H1 (cell line): ENCODE data around the gene GAPDHS. TPM values are rescaled to one million over a fixed set of nuclear protein-coding genes. Genes with fewer than 3 reads are reported as not detected.

Experiments used
- ATF2 ChIP-seq: IDR thresholded peaks from 2 replicates; pipeline ENCODE4 v1.6.1; 2012; ENCODE audit warnings: low read length, inconsistent platforms
- CHD1 ChIP-seq: IDR thresholded peaks from 2 replicates; pipeline ENCODE4 v1.6.1; 2012; ENCODE audit warnings: low read depth, low read length, improper control_type of control experiment
- JUN ChIP-seq: IDR thresholded peaks from 2 replicates; pipeline ENCODE4 v1.6.1; 2011; ENCODE audit warnings: low read depth, mild to moderate bottlenecking, improper control_type of control experiment, low read length
- KDM1A ChIP-seq: fragments of 200-600, 300-600 bp; sonication (generic); IDR thresholded peaks from 2 replicates; pipeline ENCODE4 v1.7.1; 2016; ENCODE audit warnings: mild to moderate bottlenecking, low read length, borderline replicate concordance
- RBBP5 ChIP-seq: IDR thresholded peaks from 2 replicates; pipeline ENCODE4 v1.7.1; 2012; ENCODE audit warnings: low read depth, mild to moderate bottlenecking, inconsistent platforms, low read length, moderate library complexity, borderline replicate concordance
- SIN3A ChIP-seq, 2 experiments: IDR thresholded peaks in 1 of 2; conservative IDR thresholded peaks in 1 of 2; 2 replicates each; pipeline ENCODE4 v1.6.1; 2011 to 2012; ENCODE audit warnings: low read length in 2 of 2, improper control_type of control experiment in 1 of 2, low read depth in 1 of 2, mild to moderate bottlenecking in 1 of 2
- SIX5 ChIP-seq: IDR thresholded peaks from 2 replicates; pipeline ENCODE4 v1.6.1; 2011; ENCODE audit warnings: mild to moderate bottlenecking, low read depth, low read length
- polyA plus RNA-seq, 7 experiments: library from polyadenylated mRNA; depleted of rRNA in 3 of 7; stranded (reverse) in 5 of 7; unstranded in 2 of 7; fragments of >200 nt in 5 of 7; fragments of 200-250 nt in 2 of 7; gene quantifications; 1 replicate in 5 of 7; 2 replicates in 1 of 7; 4 replicates in 1 of 7; pipeline versions ENCODE4 v1.2.1 to v1.2.3, GENCODE V29; 2011 to 2013; ENCODE audit warnings: missing spikeins in 2 of 7, mixed read lengths in 2 of 7
- total RNA-seq: library from RNA; stranded (reverse); fragmentation: NEBNext Ultra II Directional; extraction: Animal tissue kit (Norgen Biotek cat#: 25700); gene quantifications from 2 replicates; pipeline ENCODE4 v1.2.1, GENCODE V29; 2021
- TF ChIP-seq, protein P1 (sequence below): IDR thresholded peaks from 2 replicates; pipeline ENCODE4 v1.6.1; 2012; ENCODE audit warnings: inconsistent platforms

GAPDHS gene
- total and polyA plus RNA-seq, 2 of the 8 experiments (the other 6 are each of a cell fraction or from before 2014, with no cell fraction given) = 0.26 TPM; not detected in 1

DNA sequence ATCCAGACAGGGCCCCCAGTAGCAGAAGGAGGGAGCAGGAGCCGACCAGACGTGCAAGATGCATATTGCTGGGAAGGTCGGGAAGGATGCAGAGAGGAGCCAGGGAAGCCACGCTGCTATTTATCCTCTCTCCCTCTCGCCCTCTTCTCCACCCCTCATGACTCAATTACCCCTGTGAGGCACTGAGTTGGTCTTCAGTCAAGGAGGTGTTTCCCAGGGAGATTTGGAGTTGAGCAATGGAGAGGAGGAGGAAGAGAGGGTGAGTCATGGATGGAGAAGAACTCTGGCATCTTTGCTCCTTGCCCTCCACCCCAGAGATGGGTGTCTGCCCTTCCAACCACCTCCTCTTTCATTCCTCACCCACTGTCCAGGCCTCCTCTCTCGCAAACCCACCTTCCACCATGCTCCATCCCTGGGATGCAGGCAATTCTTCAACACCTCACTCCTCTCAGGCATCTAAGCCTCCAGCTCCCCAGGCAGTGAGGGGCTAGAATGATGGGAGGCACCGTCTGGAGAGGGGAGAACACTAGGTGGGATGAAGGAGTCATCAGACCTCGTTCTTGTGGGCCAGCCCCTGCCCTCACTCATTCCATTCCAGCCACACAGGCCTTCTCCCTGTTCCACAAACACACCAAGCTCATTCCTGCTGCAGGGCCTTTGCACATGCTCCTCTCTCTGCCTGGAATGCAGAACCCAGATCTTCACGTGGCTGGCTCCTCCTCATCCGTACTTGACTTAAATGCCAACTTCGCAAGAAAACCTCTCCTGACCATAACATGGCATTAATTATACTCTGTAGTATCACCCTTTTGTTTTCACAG, 4.8 kb upstream of the GAPDHS start, which contains the start of gene SBSN (continued):
- TF ChIP-seq, protein P1, sequence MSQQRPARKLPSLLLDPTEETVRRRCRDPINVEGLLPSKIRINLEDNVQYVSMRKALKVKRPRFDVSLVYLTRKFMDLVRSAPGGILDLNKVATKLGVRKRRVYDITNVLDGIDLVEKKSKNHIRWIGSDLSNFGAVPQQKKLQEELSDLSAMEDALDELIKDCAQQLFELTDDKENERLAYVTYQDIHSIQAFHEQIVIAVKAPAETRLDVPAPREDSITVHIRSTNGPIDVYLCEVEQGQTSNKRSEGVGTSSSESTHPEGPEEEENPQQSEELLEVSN = no peak
- TF ChIP-seq CHD1 (no peak), SIX5 (no peak), JUN (no peak), SIN3A (conservative IDR thresholded peaks at IDR 0.05 in 1 of 2, IDR thresholded peaks at IDR 0.05 in 1 of 2; ENCODE audit: low read depth in 1 of 2, low read length in 2 of 2) (no peak), ATF2 (no peak), KDM1A (no peak), RBBP5 (no peak)
